SK-N-SH treated with all-trans-retinoic acid at 6 μM for 48 hours (cell line): ENCODE measurements around the gene IQGAP3.

Source experiments
- ATAC-seq: fragments of 200-7000 bp; cut with Tn5 transposase; 3 replicates; pipeline ENCODE4 v1.9.1; 2020; ENCODE audit warnings: mild to moderate bottlenecking, moderate library complexity
- ARNTL ChIP-seq: fragments of 450-650 bp; formaldehyde crosslinking; IDR thresholded peaks from 2 replicates; pipeline ENCODE4 v1.5.0; 2020; ENCODE audit warnings: low read depth, mild to moderate bottlenecking, moderate library complexity, borderline replicate concordance
- BACH2 ChIP-seq: fragments of 250-450 bp; sonication (Bioruptor Pico); IDR thresholded peaks from 2 replicates; pipeline ENCODE4 v1.9.0; 2021; ENCODE audit warnings: mild to moderate bottlenecking, borderline replicate concordance
- CREB5 ChIP-seq: fragments of 250-450 bp; sonication (Bioruptor Pico); IDR thresholded peaks from 2 replicates; pipeline ENCODE4 v1.5.1; 2020; ENCODE audit warnings: low read depth, mild to moderate bottlenecking, moderate library complexity
- CSDC2 ChIP-seq: fragments of 250-450 bp; sonication (Bioruptor Pico); IDR thresholded peaks from 2 replicates; pipeline ENCODE4 v1.5.0; 2020; ENCODE audit warnings: mild to moderate bottlenecking, moderate library complexity
- CSRNP3 ChIP-seq: fragments of 250-450 bp; sonication (Bioruptor Pico); IDR thresholded peaks from 2 replicates; pipeline ENCODE4 v1.5.1; 2021; ENCODE audit warnings: mild to moderate bottlenecking, moderate library complexity
- GLIS3 ChIP-seq: fragments of 250-450 bp; sonication (Bioruptor Pico); IDR thresholded peaks from 2 replicates; pipeline ENCODE4 v1.5.0; 2020; ENCODE audit warnings: mild to moderate bottlenecking, moderate library complexity
- ISL1 ChIP-seq: fragments of 250-450 bp; sonication (Bioruptor Pico); IDR thresholded peaks from 2 replicates; pipeline ENCODE4 v2.1.2; 2022; ENCODE audit warnings: mild to moderate bottlenecking, moderate library complexity
- OSR1 ChIP-seq: fragments of 250-450 bp; sonication (Bioruptor Pico); IDR thresholded peaks from 2 replicates; pipeline ENCODE4 v1.8.0; 2022; ENCODE audit warnings: moderate library complexity, mild to moderate bottlenecking, inconsistent platforms
- PATZ1 ChIP-seq: fragments of 250-450 bp; sonication (Bioruptor Pico); IDR thresholded peaks from 2 replicates; pipeline ENCODE4 v1.8.0; 2020; ENCODE audit warnings: mild to moderate bottlenecking, moderate library complexity, borderline replicate concordance
- POU6F1 ChIP-seq: fragments of 250-450 bp; sonication (Bioruptor Pico); IDR thresholded peaks from 2 replicates; pipeline ENCODE4 v1.8.0; 2021; ENCODE audit warnings: low read depth, mild to moderate bottlenecking, moderate library complexity, borderline replicate concordance
- PPARA ChIP-seq: fragments of 250-450 bp; sonication (Bioruptor Pico); IDR thresholded peaks from 2 replicates; pipeline ENCODE4 v1.5.0; 2020; ENCODE audit warnings: mild to moderate bottlenecking, borderline replicate concordance
- RARB ChIP-seq: fragments of 250-450 bp; sonication (Bioruptor Pico); IDR thresholded peaks from 2 replicates; pipeline ENCODE4 v1.8.0; 2021; ENCODE audit warnings: mild to moderate bottlenecking, moderate library complexity
- SNAI2 ChIP-seq: fragments of 250-450 bp; sonication (Bioruptor Pico); IDR thresholded peaks from 2 replicates; pipeline ENCODE4 v1.5.0; 2020; ENCODE audit warnings: mild to moderate bottlenecking, moderate library complexity
- TCF4 ChIP-seq: fragments of 250-450 bp; sonication (Bioruptor Pico); IDR thresholded peaks from 2 replicates; pipeline ENCODE4 v1.8.0; 2021; ENCODE audit warnings: mild to moderate bottlenecking, moderate library complexity, borderline replicate concordance
- TOX ChIP-seq: fragments of 250-450 bp; sonication (Bioruptor Pico); IDR thresholded peaks from 2 replicates; pipeline ENCODE4 v1.8.0; 2021; ENCODE audit warnings: mild to moderate bottlenecking, moderate library complexity, borderline replicate concordance
- ZC3H10 ChIP-seq: fragments of 250-450 bp; sonication (Bioruptor Pico); IDR thresholded peaks from 2 replicates; pipeline ENCODE4 v1.5.1; 2021; ENCODE audit warnings: mild to moderate bottlenecking, moderate library complexity
- ZFP3 ChIP-seq: fragments of 250-450 bp; sonication (Bioruptor Pico); IDR thresholded peaks from 2 replicates; pipeline ENCODE4 v1.5.0; 2020; ENCODE audit warnings: mild to moderate bottlenecking, moderate library complexity
- ZFP30 ChIP-seq: fragments of 450-650 bp; formaldehyde crosslinking; IDR thresholded peaks from 2 replicates; pipeline ENCODE4 v1.5.0; 2022; ENCODE audit warnings: mild to moderate bottlenecking, moderate library complexity
- ZNF565 ChIP-seq: fragments of 450-650 bp; formaldehyde crosslinking; conservative IDR thresholded peaks from 2 replicates; pipeline ENCODE4 v1.5.0; 2020; ENCODE audit warnings: low read depth, mild to moderate bottlenecking, moderate library complexity
- ZNF8 ChIP-seq: fragments of 450-650 bp; formaldehyde crosslinking; IDR thresholded peaks from 2 replicates; pipeline ENCODE4 v1.5.0; 2020; ENCODE audit warnings: mild to moderate bottlenecking, moderate library complexity
- TF ChIP-seq, protein P1 (sequence below): fragments of 250-450 bp; sonication (Bioruptor Pico); IDR thresholded peaks from 2 replicates; pipeline ENCODE4 v1.5.0; 2020; ENCODE audit warnings: mild to moderate bottlenecking, moderate library complexity

IQGAP3 gene

GRCh38 chr1:156489935-156490293 is 82.5 kb downstream of the IQGAP3 start:
- TF ChIP-seq ZNF565 (no peak), ZFP3 (no peak), ISL1 (CRISPR knock-in tag) (no peak), CREB5 (CRISPR knock-in tag) (no peak), ZC3H10 (no peak), GLIS3 (CRISPR knock-in tag) (no peak), CSDC2 (CRISPR knock-in tag) (no peak), PPARA (no peak), OSR1 (CRISPR knock-in tag) (no peak), RARB (CRISPR knock-in tag) (no peak), PATZ1 (no peak), TOX (CRISPR knock-in tag) (no peak), ZFP30 (CRISPR knock-in tag) (no peak), ARNTL (no peak), TCF4 (CRISPR knock-in tag) (no peak)
- TF ChIP-seq, protein P1, sequence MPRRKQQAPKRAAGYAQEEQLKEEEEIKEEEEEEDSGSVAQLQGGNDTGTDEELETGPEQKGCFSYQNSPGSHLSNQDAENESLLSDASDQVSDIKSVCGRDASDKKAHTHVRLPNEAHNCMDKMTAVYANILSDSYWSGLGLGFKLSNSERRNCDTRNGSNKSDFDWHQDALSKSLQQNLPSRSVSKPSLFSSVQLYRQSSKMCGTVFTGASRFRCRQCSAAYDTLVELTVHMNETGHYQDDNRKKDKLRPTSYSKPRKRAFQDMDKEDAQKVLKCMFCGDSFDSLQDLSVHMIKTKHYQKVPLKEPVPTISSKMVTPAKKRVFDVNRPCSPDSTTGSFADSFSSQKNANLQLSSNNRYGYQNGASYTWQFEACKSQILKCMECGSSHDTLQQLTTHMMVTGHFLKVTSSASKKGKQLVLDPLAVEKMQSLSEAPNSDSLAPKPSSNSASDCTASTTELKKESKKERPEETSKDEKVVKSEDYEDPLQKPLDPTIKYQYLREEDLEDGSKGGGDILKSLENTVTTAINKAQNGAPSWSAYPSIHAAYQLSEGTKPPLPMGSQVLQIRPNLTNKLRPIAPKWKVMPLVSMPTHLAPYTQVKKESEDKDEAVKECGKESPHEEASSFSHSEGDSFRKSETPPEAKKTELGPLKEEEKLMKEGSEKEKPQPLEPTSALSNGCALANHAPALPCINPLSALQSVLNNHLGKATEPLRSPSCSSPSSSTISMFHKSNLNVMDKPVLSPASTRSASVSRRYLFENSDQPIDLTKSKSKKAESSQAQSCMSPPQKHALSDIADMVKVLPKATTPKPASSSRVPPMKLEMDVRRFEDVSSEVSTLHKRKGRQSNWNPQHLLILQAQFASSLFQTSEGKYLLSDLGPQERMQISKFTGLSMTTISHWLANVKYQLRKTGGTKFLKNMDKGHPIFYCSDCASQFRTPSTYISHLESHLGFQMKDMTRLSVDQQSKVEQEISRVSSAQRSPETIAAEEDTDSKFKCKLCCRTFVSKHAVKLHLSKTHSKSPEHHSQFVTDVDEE (CRISPR knock-in tag), result no peak

GRCh38 chr1:156489166-156489934 is 83.0 kb downstream of the IQGAP3 start:
- peak; percentile 11 for ATAC-seq
- TF ChIP-seq RARB (CRISPR knock-in tag) (no peak), TOX (CRISPR knock-in tag) (no peak), ISL1 (CRISPR knock-in tag) (no peak), BACH2 (no peak), CREB5 (CRISPR knock-in tag) (no peak), ARNTL (no peak), PATZ1 (no peak), ZNF8 (CRISPR knock-in tag) (no peak), TCF4 (CRISPR knock-in tag) (no peak), SNAI2 (CRISPR knock-in tag) (no peak), CSRNP3 (CRISPR knock-in tag) (no peak), POU6F1 (CRISPR knock-in tag) (no peak), ZFP30 (CRISPR knock-in tag) (no peak), ZNF565 (no peak), ZC3H10 (no peak), OSR1 (CRISPR knock-in tag) (no peak)
- TF ChIP-seq, protein P1 (CRISPR knock-in tag), result no peak

More at GRCh38 chr1:156489935-156490293, 82.5 kb downstream of the IQGAP3 start:
- peak; percentile 6; the same call in 2 of the 3 replicates for ATAC-seq
